Cardiac muscle cell (in vitro differentiated cells and primary cell): Measurements from ENCODE around the gene CTCF. TPM values are rescaled to one million over a fixed set of nuclear protein-coding genes. Genes with fewer than 3 reads are reported as not detected.

Experiments
- DNase-seq, 2 donors: peaks; one replicate each; pipeline versions ENCODE4 v3.0.0 to v3.0.0-alpha.2; 2010 to 2017; ENCODE audit warnings: low read depth in 1 of 2, low spot score in 1 of 2
- H3K27ac ChIP-seq: fragments of 200-600 bp; sonication (generic); 2 replicates; pipeline ENCODE4 v1.5.1; 2016
- H3K27me3 ChIP-seq: fragments of 200-600 bp; sonication (generic); 2 replicates; pipeline ENCODE4 v1.6.0; 2016; ENCODE audit warnings: control low read depth
- H3K36me3 ChIP-seq: fragments of 200-600 bp; sonication (generic); 2 replicates; pipeline ENCODE4 v1.5.1; 2016; ENCODE audit warnings: control low read depth
- H3K4me1 ChIP-seq: fragments of 200-600 bp; sonication (generic); 2 replicates; pipeline ENCODE4 v1.8.1; 2017; ENCODE audit warnings: low read depth, mild to moderate bottlenecking, mixed run types
- H3K4me3 ChIP-seq: fragments of 200-600 bp; sonication (generic); 2 replicates; pipeline ENCODE4 v1.5.1; 2016; ENCODE audit warnings: mild to moderate bottlenecking
- H3K9me3 ChIP-seq: fragments of 200-600 bp; sonication (generic); 2 replicates; pipeline ENCODE4 v1.5.1; 2017; ENCODE audit warnings: low read depth, mild to moderate bottlenecking, control low read depth
- CTCF ChIP-seq: IDR thresholded peaks from 2 replicates; pipeline ENCODE4 v1.5.1; 2012; ENCODE audit warnings: low read depth, mild to moderate bottlenecking, low read length
- polyA plus RNA-seq: library from polyadenylated mRNA; unstranded; fragments of >200 nt; fragmentation: Nextera tagmentation; extraction: Ambion mirVana; gene quantifications from 2 replicates; pipeline ENCODE4 v1.2.1, GENCODE V29; 2016
- total RNA-seq: library from RNA; depleted of rRNA; stranded (reverse); fragments of >200 nt; gene quantifications from 2 replicates; pipeline ENCODE4 v1.2.3, GENCODE V29; 2016

The CTCF gene
- total and polyA plus RNA-seq, 2 experiments from 2014 or later, result 33.9 to 38.0 TPM

DNA sequence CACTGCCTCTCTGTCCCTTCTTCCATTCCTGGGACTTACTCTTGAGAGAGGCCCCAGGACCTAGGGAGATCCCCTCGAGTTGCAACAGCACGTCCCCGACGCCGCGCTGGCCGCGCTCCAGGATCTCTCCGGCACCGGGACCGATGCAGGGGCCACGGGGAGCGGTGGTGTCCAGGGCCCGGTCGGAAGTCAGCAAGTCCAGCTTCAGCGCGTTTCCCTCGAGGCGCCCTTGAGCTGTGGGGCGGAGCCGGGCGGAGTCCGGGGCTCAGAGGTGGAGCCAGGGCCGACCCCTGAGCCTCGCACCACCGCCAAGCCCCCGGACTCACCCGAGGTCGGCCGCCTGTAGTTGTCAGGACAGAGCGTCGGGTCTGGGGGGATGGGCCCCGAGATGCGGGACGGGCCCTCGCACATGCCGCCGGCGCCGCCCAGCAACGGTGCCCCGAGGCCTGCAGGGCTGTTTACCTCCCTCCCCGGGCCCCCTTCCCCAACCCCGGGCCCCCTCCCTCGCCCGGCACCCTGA is 103.8 kb downstream of the CTCF start:
- peak overlapping the region; percentile 88 for H3K4me3 ChIP-seq
- no peaks in the 10 kb centered on the region for H3K4me1 ChIP-seq
- TF ChIP-seq CTCF, result no peak
- no peak overlapping the region for H3K27ac ChIP-seq
- H3K27me3 ChIP-seq, result peaks cover 37% of the 10 kb centered on the region
- H3K36me3 ChIP-seq, result no peaks in the 10 kb centered on the region
- peak; percentile 51 to 54 for DNase-seq
- H3K9me3 ChIP-seq, result no peaks in the 10 kb centered on the region

- H3K9me3 ChIP-seq, result no peaks in the 10 kb centered on the region
- H3K27me3 ChIP-seq, result peaks cover 36% of the 10 kb centered on the region
- no peaks in the 10 kb centered on the region for H3K4me1 ChIP-seq
- no peak for TF ChIP-seq CTCF
- H3K27ac ChIP-seq, result no peak within 1 kb of the TSS
- no peaks in the 10 kb centered on the region for H3K36me3 ChIP-seq
- H3K4me3 ChIP-seq, result peak within 1 kb of the TSS; percentile 88
- peak; percentile 82 to 91 for DNase-seq
Measured at GRCh38 chr16:67666559-67667452, 104.5 kb downstream of the CTCF start, which contains the start of the genes C16orf86 and ENKD1. Gene C16orf86 (plus strand): TSS chr16:67666814. CDS start chr16:67666971, 157 bp downstream. Gene ENKD1 (minus strand): TSS chr16:67666750. CDS start chr16:67666442, 308 bp downstream.

DNA sequence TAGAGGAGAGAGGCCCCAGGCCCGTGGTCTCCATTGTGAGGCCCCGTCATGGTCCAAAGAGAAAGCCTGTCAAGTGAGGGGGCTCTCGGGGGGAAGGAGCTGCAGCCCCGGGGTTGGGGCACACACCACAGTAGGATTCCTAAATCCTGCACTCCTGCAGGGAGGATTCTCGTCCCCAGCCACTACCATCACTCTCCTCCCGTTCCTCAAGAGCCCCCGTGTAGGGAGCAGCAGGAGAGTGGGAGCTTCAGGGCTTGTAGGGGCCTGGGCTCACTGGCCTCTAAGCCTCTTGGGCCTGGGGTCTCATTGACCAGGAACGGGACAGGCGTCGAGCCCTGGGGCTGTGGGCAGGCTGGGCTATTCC is 105.1 kb downstream of the CTCF start:
- no peak for DNase-seq
- no peak overlapping the region for H3K4me3 ChIP-seq
- no peak overlapping the region for H3K27ac ChIP-seq
- H3K4me1 ChIP-seq, result no peaks in the 10 kb centered on the region
- H3K36me3 ChIP-seq, result no peaks in the 10 kb centered on the region
- no peak for TF ChIP-seq CTCF
- no peaks in the 10 kb centered on the region for H3K9me3 ChIP-seq
- H3K27me3 ChIP-seq, result peaks cover 32% of the 10 kb centered on the region

DNA sequence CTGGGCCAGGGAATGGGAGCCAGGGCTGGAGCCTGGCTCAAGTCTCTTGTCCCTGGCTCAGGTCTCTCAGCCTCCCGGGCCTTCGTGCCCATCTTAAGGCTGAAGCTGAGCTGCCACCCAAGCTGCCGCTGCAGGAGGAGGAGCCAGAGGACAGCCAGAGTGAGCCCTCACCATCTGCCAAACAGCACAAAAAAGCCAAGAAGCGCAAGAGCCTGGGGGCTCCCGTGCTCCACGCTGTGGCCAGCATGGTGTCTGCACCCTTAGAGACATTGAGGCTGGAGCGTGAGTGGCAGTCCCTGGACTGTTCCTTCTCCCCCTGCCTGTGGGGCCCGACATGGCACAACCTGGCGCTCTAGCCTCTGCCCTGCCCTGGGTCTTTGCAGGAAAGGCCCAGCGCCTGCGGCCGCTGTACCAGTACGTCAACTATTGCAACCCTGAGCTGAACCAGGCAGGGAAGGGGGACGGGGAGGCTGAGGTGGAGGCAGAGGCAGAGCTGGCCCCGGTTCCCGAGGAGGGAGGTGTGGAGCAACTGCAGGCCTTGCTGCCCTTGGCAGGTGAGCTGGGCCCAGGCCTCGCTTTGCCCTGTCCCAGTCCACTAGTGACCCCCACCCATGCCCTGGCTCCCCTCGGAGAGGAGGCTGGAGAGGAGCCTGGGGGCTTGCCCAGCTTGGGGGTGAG is 105.6 kb downstream of the CTCF start:
- Histone ChIP-seq H3K9me3 (no peaks in the 10 kb centered on the region), H3K4me3 (no peak overlapping the region), H3K36me3 (no peaks in the 10 kb centered on the region), H3K4me1 (no peaks in the 10 kb centered on the region), H3K27me3 (peaks cover 33% of the 10 kb centered on the region), H3K27ac (no peak overlapping the region)
- peak; percentile 95 for TF ChIP-seq CTCF
- peak; percentile 85 to 94 for DNase-seq

DNA sequence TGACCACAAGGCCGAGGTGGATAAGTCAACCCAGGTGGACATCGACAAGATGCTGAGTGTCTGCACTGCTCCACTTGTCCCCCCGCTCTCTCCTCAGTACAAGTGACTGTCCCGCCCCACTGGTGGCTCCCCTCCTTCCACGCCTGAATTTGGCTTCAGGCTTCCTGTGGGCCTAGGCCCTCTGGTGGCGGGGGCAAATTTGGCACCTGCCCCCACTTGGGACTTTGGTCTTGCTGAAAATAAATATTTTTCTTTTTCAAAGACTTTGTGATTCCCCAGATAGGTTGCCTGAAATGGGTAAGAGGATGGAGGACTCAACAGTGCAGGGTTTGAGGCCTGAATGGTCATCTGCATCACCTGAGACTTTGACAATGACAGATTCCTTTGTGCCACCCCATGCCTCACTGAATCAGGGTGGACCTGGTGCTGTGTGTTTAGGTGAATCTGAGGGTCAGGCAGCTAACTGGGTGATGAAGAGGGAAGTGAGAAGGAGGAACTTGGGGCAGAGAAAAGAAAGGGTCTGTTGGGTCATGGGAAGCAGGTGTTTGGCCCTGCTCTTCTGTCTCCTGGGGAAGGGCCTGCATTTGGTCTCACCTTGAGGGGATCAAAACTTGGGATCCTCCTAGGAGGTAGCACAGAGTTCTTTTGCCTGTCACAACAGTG is 106.3 kb downstream of the CTCF start:
- DNase-seq, result no peak
- H3K4me1 ChIP-seq, result no peaks in the 10 kb centered on the region
- no peaks in the 10 kb centered on the region for H3K36me3 ChIP-seq
- H3K27me3 ChIP-seq, result peaks cover 40% of the 10 kb centered on the region
- no peaks in the 10 kb centered on the region for H3K9me3 ChIP-seq
- no peak for TF ChIP-seq CTCF
- H3K27ac ChIP-seq, result no peak overlapping the region
- H3K4me3 ChIP-seq, result no peak overlapping the region
